HG02973 (cell line): ENCODE measurements around the gene TMUB1.

Experiments used
- ATAC-seq: cut with Tn5 transposase; IDR thresholded peaks from one replicate; pipeline ENCODE4 v1.9.1; 2021; ENCODE audit warnings: moderate library complexity; ENCODE audit not compliant: unreplicated experiment

The TMUB1 gene

GRCh38 chr7:151104411-151105235 lies 21.3 kb upstream of the TMUB1 start:
- ATAC-seq = no peak

GRCh38 chr7:151103973-151104372 lies 20.7 kb upstream of the TMUB1 start:
- ATAC-seq = no peak

- ATAC-seq = no peak
These were observed 19.7 kb upstream of the TMUB1 start for GRCh38 chr7:151102991-151103390.

- ATAC-seq = no peak
These were observed 18.5 kb upstream of the TMUB1 start for GRCh38 chr7:151101621-151102396.

- no peak for ATAC-seq
These were observed 17.6 kb upstream of the TMUB1 start for GRCh38 chr7:151100921-151101320.

GRCh38 chr7:151099486-151100211 lies 16.4 kb upstream of the TMUB1 start:
- no peak for ATAC-seq

- ATAC-seq = no peak
These were observed 12.7 kb upstream of the TMUB1 start for GRCh38 chr7:151095828-151096475.

- ATAC-seq = no peak
These were observed 12.0 kb upstream of the TMUB1 start for GRCh38 chr7:151095123-151095797.

GRCh38 chr7:151094675-151095074 lies 11.4 kb upstream of the TMUB1 start:
- ATAC-seq = no peak

GRCh38 chr7:151093748-151094147 lies 10.5 kb upstream of the TMUB1 start:
- ATAC-seq = no peak

- no peak for ATAC-seq
These were observed 8.7 kb upstream of the TMUB1 start for GRCh38 chr7:151091988-151092387.

GRCh38 chr7:151091431-151091830 lies 8.1 kb upstream of the TMUB1 start:
- ATAC-seq = no peak

GRCh38 chr7:151091003-151091402 lies 7.7 kb upstream of the TMUB1 start:
- ATAC-seq = no peak

- ATAC-seq = no peak
These were observed 6.8 kb upstream of the TMUB1 start for GRCh38 chr7:151089893-151090730.

- ATAC-seq = no peak
These were observed 5.8 kb upstream of the TMUB1 start for GRCh38 chr7:151088856-151089699.

- ATAC-seq = no peak
These were observed 4.9 kb upstream of the TMUB1 start for GRCh38 chr7:151088019-151088855.

- no peak for ATAC-seq
These were observed 4.1 kb upstream of the TMUB1 start for GRCh38 chr7:151087245-151088018.
